ENCODE measurements around the gene OR5B12. TPM values are rescaled to one million over a fixed set of nuclear protein-coding genes. Genes with fewer than 3 reads are reported as not detected.

OR5B12 gene
- total and polyA plus RNA-seq, 2 of the 8 experiments (the other 6 are each of a cell fraction or from before 2014, with no cell fraction given) = not detected

DNA sequence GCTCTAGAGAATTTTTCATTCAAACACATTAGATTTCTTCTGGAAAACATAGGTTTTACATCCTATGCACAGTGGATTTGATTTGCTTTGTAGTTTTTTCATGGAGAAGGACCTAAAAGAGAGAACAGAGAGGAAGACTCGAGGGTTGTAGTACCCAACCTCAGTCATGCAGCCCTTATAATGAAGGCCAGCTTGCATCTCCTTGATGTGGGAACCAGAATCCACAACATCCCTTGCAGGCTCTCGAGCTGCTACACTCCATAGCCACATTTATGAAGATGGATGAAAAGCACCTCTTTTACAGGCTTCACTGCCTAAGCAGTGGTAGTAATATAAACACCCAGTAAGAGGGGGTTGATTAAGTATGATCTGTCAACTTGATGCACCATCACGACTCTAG lies 9.5 kb upstream of the OR5B12 start:
- H3K14ac ChIP-seq (ENCODE audit: insufficient read length) = no peak overlapping the region
- CTCF ChIA-PET (ENCODE audit: partially characterized antibody) = no interaction called here
- no peak overlapping the region for H2BK20ac ChIP-seq (ENCODE audit: low read length)
- H3K36me3 ChIP-seq (ENCODE audit: control insufficient read depth in 2 of 4, insufficient read depth in 4 of 4, low read length in 3 of 4) = no peaks in the 10 kb centered on the region
- no peak overlapping the region for H3K56ac ChIP-seq (replicated peaks; ENCODE audit: insufficient read length, low read depth, low read length)
- no peak overlapping the region for H3K23ac ChIP-seq (ENCODE audit: insufficient read length)
- no peak overlapping the region for H3K18ac ChIP-seq (ENCODE audit: extremely low read depth, low read length)
- H3K4me3 ChIP-seq (ENCODE audit: extremely low read depth in 1 of 4, insufficient read depth in 2 of 4, low read depth in 3 of 4, low read length in 4 of 4) = no peak overlapping the region
- no peak overlapping the region for H3K27ac ChIP-seq (ENCODE audit: low read depth, low read length)
- H2BK5ac ChIP-seq (ENCODE audit: low read depth, low read length) = no peak overlapping the region
- H2BK120ac ChIP-seq (replicated peaks; ENCODE audit: low read depth, low read length) = no peak overlapping the region
- DNase-seq (ENCODE audit: low read depth in 1 of 2, low spot score in 2 of 2) (no peak), FAIRE-seq (no peak)
- H3K79me2 ChIP-seq (ENCODE audit: control insufficient read depth in 1 of 2, insufficient read depth in 2 of 2, low read length in 2 of 2) = no peaks in the 10 kb centered on the region
- H3K9me3 ChIP-seq (ENCODE audit: insufficient read depth in 2 of 2, low read depth in 1 of 2, low read length in 1 of 2) = peaks cover 0 to 6% of the 10 kb centered on the region in 2 experiments; a peak in 1 of 4 replicates
- no peak overlapping the region for H3K9ac ChIP-seq (replicated peaks in 1 of 4; ENCODE audit: extremely low read depth in 1 of 4, low read depth in 3 of 4, low read length in 3 of 4)
- no peak overlapping the region for H2BK15ac ChIP-seq (ENCODE audit: low read length)
- H3K27me3 ChIP-seq (replicated peaks in 1 of 4; ENCODE audit: control insufficient read depth in 3 of 4, extremely low read depth in 1 of 4, insufficient read depth in 3 of 4, low read length in 3 of 4) = no peaks in the 10 kb centered on the region
- H4K20me1 ChIP-seq (replicated peaks in 1 of 2; ENCODE audit: control insufficient read depth in 1 of 2, insufficient read depth in 2 of 2, low read length in 2 of 2) = no peaks in the 10 kb centered on the region
- no peaks in the 10 kb centered on the region for H3K23me2 ChIP-seq (ENCODE audit: low read depth, low read length)
- H2BK12ac ChIP-seq (ENCODE audit: low read depth, low read length) = no peak overlapping the region
- H2AFZ ChIP-seq (ENCODE audit: low read length) = no peak overlapping the region
- no peak overlapping the region for H3K4ac ChIP-seq (replicated peaks; ENCODE audit: insufficient read length, low read depth, low read length)
- no peak overlapping the region for H4K8ac ChIP-seq (ENCODE audit: extremely low read depth, insufficient read depth, low read length)
- H2AK5ac ChIP-seq (ENCODE audit: low read depth, low read length) = no peak overlapping the region
- no peaks in the 10 kb centered on the region for H3K79me1 ChIP-seq (ENCODE audit: low read depth, low read length)
- H4K5ac ChIP-seq (ENCODE audit: insufficient read length, low read depth, low read length) = no peak overlapping the region
- no peak overlapping the region for H3K4me2 ChIP-seq (ENCODE audit: insufficient read depth in 1 of 2, low read depth in 2 of 2, low read length in 2 of 2)
- no peak overlapping the region for H4K91ac ChIP-seq (replicated peaks; ENCODE audit: insufficient read length, low read length)
- no peaks in the 10 kb centered on the region for H3K4me1 ChIP-seq (replicated peaks in 1 of 4; ENCODE audit: control insufficient read depth in 3 of 4, insufficient read depth in 4 of 4, low read length in 3 of 4)
- POLR2A ChIA-PET (ENCODE audit: partially characterized antibody) = no interaction called here
- WGBS, 2 experiments (ENCODE audit: extremely low coverage in 1 of 2, insufficient coverage in 1 of 2, insufficient read length in 1 of 2, insufficient replicate concordance in 2 of 2, low coverage in 1 of 2, low lambda C conversion rate in 2 of 2, missing lambda C conversion rate in 1 of 2) = 71% methylated on average over 3 of the region's 3 CpGs; no CpG with 5 or more reads in 1 of the 2 experiments
- TF ChIP-seq CBX8 (IDR thresholded peaks at IDR 0.05; ENCODE audit: borderline replicate concordance, low read depth, low read length) (no peak), BACH1 (IDR thresholded peaks at IDR 0.05; ENCODE audit: low read length) (no peak), POLR2A (IDR thresholded peaks at IDR 0.05; ENCODE audit: control extremely low read depth in 1 of 2, low read depth in 2 of 2, low read length in 2 of 2) (no peak), RXRA (IDR thresholded peaks at IDR 0.05; ENCODE audit: insufficient read depth, low read depth, low read length) (no peak), SRF (IDR thresholded peaks at IDR 0.05; ENCODE audit: low read depth, low read length) (no peak), SP2 (IDR thresholded peaks at IDR 0.05; ENCODE audit: low read length) (no peak), POU5F1 (IDR thresholded peaks at IDR 0.05; ENCODE audit: low read depth, low read length) (no peak), NANOG (IDR thresholded peaks at IDR 0.05; ENCODE audit: insufficient read depth, low read depth, low read length, poor library complexity, severe bottlenecking) (no peak), SIX5 (IDR thresholded peaks at IDR 0.05; ENCODE audit: low read depth, low read length) (no peak)
- TF ChIP-seq, protein P1, sequence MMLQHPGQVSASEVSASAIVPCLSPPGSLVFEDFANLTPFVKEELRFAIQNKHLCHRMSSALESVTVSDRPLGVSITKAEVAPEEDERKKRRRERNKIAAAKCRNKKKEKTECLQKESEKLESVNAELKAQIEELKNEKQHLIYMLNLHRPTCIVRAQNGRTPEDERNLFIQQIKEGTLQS (IDR thresholded peaks at IDR 0.05; ENCODE audit: insufficient read depth, low read depth, low read length) = no peak
- TF ChIP-seq, protein P2, sequence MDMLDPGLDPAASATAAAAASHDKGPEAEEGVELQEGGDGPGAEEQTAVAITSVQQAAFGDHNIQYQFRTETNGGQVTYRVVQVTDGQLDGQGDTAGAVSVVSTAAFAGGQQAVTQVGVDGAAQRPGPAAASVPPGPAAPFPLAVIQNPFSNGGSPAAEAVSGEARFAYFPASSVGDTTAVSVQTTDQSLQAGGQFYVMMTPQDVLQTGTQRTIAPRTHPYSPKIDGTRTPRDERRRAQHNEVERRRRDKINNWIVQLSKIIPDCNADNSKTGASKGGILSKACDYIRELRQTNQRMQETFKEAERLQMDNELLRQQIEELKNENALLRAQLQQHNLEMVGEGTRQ (IDR thresholded peaks at IDR 0.05; ENCODE audit: low read length) = no peak
- TF ChIP-seq, protein P3, sequence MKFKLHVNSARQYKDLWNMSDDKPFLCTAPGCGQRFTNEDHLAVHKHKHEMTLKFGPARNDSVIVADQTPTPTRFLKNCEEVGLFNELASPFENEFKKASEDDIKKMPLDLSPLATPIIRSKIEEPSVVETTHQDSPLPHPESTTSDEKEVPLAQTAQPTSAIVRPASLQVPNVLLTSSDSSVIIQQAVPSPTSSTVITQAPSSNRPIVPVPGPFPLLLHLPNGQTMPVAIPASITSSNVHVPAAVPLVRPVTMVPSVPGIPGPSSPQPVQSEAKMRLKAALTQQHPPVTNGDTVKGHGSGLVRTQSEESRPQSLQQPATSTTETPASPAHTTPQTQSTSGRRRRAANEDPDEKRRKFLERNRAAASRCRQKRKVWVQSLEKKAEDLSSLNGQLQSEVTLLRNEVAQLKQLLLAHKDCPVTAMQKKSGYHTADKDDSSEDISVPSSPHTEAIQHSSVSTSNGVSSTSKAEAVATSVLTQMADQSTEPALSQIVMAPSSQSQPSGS (IDR thresholded peaks at IDR 0.05; ENCODE audit: low read length) = no peak
